Prostate gland (tissue), 2 donors: ENCODE data around the gene VPS26C. TPM values are rescaled to one million over a fixed set of nuclear protein-coding genes. Genes with fewer than 3 reads are reported as not detected.
A peak's percentile ranks its signal among the peaks of the same experiment; 100 is the strongest.

ENCODE experiments used
- DNase-seq: peaks from one replicate; pipeline ENCODE4 v3.0.0-alpha.2; 2019; ENCODE audit warnings: low spot score
- H3K27ac ChIP-seq, 2 donors: fragments of 200-600 bp; sonication (generic); 2 replicates each; pipeline ENCODE4 v1.5.1; 2017 to 2019
- H3K27me3 ChIP-seq: fragments of 200-600 bp; sonication (generic); replicated peaks from 2 replicates; pipeline ENCODE4 v1.5.1; 2019; ENCODE audit not compliant: insufficient read depth
- H3K36me3 ChIP-seq, 2 donors: fragments of 200-600 bp; sonication (generic); 1 replicate in 1 of 2; 2 replicates in 1 of 2; pipeline versions ENCODE4 v1.5.1 to v1.8.1; 2017 to 2019
- H3K4me1 ChIP-seq: fragments of 200-600 bp; sonication (generic); replicated peaks from 2 replicates; pipeline ENCODE4 v1.5.1; 2019
- H3K4me3 ChIP-seq, 2 donors: fragments of 200-600 bp; sonication (generic); 2 replicates each; pipeline ENCODE4 v1.5.1; 2017 to 2019
- H3K9me3 ChIP-seq: fragments of 200-600 bp; sonication (generic); 2 replicates; pipeline ENCODE4 v1.5.1; 2017
- CTCF ChIP-seq, 4 experiments: fragments of 200-600 bp in 2 of 4; fragments of 450-650 bp in 2 of 4; sonication (generic) in 2 of 4; IDR thresholded peaks; 1 replicate in 3 of 4; 2 replicates in 1 of 4; pipeline ENCODE4 v1.5.1; 2016 to 2019; ENCODE audit warnings: antibody characterized with exemption in 4 of 4, mild to moderate bottlenecking in 2 of 4, moderate library complexity in 2 of 4
- POLR2A ChIP-seq: fragments of 450-650 bp; IDR thresholded peaks from one replicate; pipeline ENCODE4 v1.6.1; 2016; ENCODE audit warnings: antibody characterized with exemption, mild to moderate bottlenecking
- POLR2AphosphoS5 ChIP-seq: sonication (generic); formaldehyde crosslinking; IDR thresholded peaks from one replicate; pipeline ENCODE4 v1.6.1; 2017; ENCODE audit warnings: antibody characterized with exemption
- WGBS: methylation state at CpG from one replicate; pipeline ENCODE4 v1.1.5; 2018; 5-methylcytosine and 5-hydroxymethylcytosine counted together
- intact Hi-C: fragments of 100-400 bp; cut with DNase I; formaldehyde crosslinking; loops from one replicate; pipeline ENCODE4 v1.14.2; 2022
- small RNA-seq, 2 donors: library from RNA; depleted of rRNA; stranded (forward); fragments of <200 nt; gene quantifications; one replicate each; pipeline ENCODE3, GENCODE V24; 2016
- total RNA-seq, 2 donors: library from RNA; depleted of rRNA; stranded (reverse); fragments of >200 nt; gene quantifications; one replicate each; pipeline ENCODE4 v1.1.0, GENCODE V29; 2016

VPS26C gene
- total RNA-seq, 2 donors from 2014 or later: 36.8 to 46.1 TPM

GRCh38 chr21:37184784-37185593, 82.1 kb downstream of the VPS26C start:
- H3K27me3 ChIP-seq: no peaks in the 10 kb centered on the region
- no peaks in the 10 kb centered on the region for H3K4me1 ChIP-seq
- H3K27ac ChIP-seq: no peak overlapping the region
- no peak for DNase-seq
- H3K9me3 ChIP-seq: no peaks in the 10 kb centered on the region
- no peak for TF ChIP-seq POLR2AphosphoS5
- TF ChIP-seq POLR2A: no peak
- no peak for TF ChIP-seq CTCF (IDR thresholded peaks at IDR 0.05)
- no peak overlapping the region for H3K4me3 ChIP-seq
- intact Hi-C loops: no loop called here
- H3K36me3 ChIP-seq: no peaks in the 10 kb centered on the region
- WGBS: 91% methylated on average over 9 of the region's 9 CpGs

- no peak for DNase-seq
- H3K27me3 ChIP-seq: no peaks in the 10 kb centered on the region
- no peaks in the 10 kb centered on the region for H3K36me3 ChIP-seq
- intact Hi-C loops: no loop called here
- H3K4me3 ChIP-seq: no peak overlapping the region
- no peaks in the 10 kb centered on the region for H3K4me1 ChIP-seq
- no peaks in the 10 kb centered on the region for H3K9me3 ChIP-seq
- no peak overlapping the region for H3K27ac ChIP-seq
- TF ChIP-seq POLR2AphosphoS5: no peak
- TF ChIP-seq POLR2A: no peak
- WGBS: 96% methylated on average over 3 of the region's 3 CpGs
Measured at GRCh38 chr21:37183749-37184148, 83.4 kb downstream of the VPS26C start.

- WGBS: 67% methylated on average over 6 of the region's 6 CpGs
- no peaks in the 10 kb centered on the region for H3K4me1 ChIP-seq
- H3K36me3 ChIP-seq: no peaks in the 10 kb centered on the region
- no peak for DNase-seq
- no peaks in the 10 kb centered on the region for H3K9me3 ChIP-seq
- no peak overlapping the region for H3K4me3 ChIP-seq
- intact Hi-C loops: no loop called here
- TF ChIP-seq POLR2A (no peak), POLR2AphosphoS5 (no peak), CTCF (IDR thresholded peaks at IDR 0.05) (no peak)
- no peak overlapping the region for H3K27ac ChIP-seq
- H3K27me3 ChIP-seq: no peaks in the 10 kb centered on the region
Measured at GRCh38 chr21:37182222-37182621, 84.9 kb downstream of the VPS26C start.

GRCh38 chr21:37181059-37181458, 86.1 kb downstream of the VPS26C start:
- H3K36me3 ChIP-seq: no peaks in the 10 kb centered on the region
- intact Hi-C loops: no loop called here
- H3K4me3 ChIP-seq: no peak overlapping the region
- no peaks in the 10 kb centered on the region for H3K27me3 ChIP-seq
- no peaks in the 10 kb centered on the region for H3K4me1 ChIP-seq
- TF ChIP-seq POLR2A: no peak
- TF ChIP-seq POLR2AphosphoS5: no peak
- no peak for TF ChIP-seq CTCF (IDR thresholded peaks at IDR 0.05)
- WGBS: 90% methylated on average over 3 of the region's 3 CpGs
- H3K9me3 ChIP-seq: no peaks in the 10 kb centered on the region
- no peak for DNase-seq
- H3K27ac ChIP-seq: no peak overlapping the region

- Histone ChIP-seq H3K36me3 (no peaks in the 10 kb centered on the region), H3K27ac (no peak overlapping the region)
Measured at GRCh38 chr21:37176716-37177115, 90.4 kb downstream of the VPS26C start.

More at GRCh38 chr21:37176716-37177115, 90.4 kb downstream of the VPS26C start:
- WGBS: 55% methylated on average over 5 of the region's 5 CpGs
- no peaks in the 10 kb centered on the region for H3K9me3 ChIP-seq
- TF ChIP-seq POLR2A: no peak
- no peak for TF ChIP-seq POLR2AphosphoS5
- TF ChIP-seq CTCF (IDR thresholded peaks at IDR 0.05): no peak
- H3K27me3 ChIP-seq: no peaks in the 10 kb centered on the region
- no peak overlapping the region for H3K4me3 ChIP-seq
- H3K4me1 ChIP-seq: no peaks in the 10 kb centered on the region
- intact Hi-C loops: no loop called here
- peak; percentile 19 for DNase-seq

Small RNA genes within 50 kb of the gene (small RNA-seq; reads per million reads assigned to genes)
- 0 reads per million in 2 donors for gene RN7SL678P

Other genes with a start within 250 kb of the VPS26C start
- 10 to 100 TPM; 18.0 to 54.5 TPM for gene PIGP, start 194.3 kb downstream of the VPS26C start, total RNA-seq
- gene TTC3, start 194.1 kb downstream of the VPS26C start, total RNA-seq: 100 to 1,000 TPM; 169 to 201 TPM
- gene DYRK1A, start 99.4 kb upstream of the VPS26C start, total RNA-seq: 100 to 1,000 TPM in 1 of 2 donors, 10 to 100 TPM in 1; 70.5 to 146 TPM